DMS 273 (cell line): Measurements from ENCODE around the gene MACIR.

ENCODE experiments used
- DNase-seq: peaks from one replicate; lab custom pipeline; 2025; ENCODE audit not compliant: unreplicated experiment; lab: John Stamatoyannopoulos, UW

Gene MACIR

DNA sequence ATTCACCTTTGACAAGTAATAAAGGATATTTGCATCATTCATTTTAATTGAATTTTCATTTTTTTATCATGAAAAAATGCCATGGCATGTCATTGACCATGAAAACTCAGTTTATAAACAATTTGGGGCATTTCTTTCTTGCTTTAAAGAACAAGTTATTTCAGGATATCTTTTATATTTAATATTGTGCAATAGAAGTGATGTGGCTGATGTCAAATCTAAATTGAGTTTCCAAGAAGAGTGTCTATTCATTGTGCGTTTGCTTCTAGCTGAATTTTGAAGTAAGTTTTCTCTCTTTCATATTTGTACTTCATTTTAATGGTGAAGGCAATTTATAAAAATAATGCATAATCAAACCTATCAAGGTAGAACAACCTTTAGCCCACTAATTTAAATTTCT is 30.5 kb downstream of the MACIR start:
- no peak for DNase-seq

DNA sequence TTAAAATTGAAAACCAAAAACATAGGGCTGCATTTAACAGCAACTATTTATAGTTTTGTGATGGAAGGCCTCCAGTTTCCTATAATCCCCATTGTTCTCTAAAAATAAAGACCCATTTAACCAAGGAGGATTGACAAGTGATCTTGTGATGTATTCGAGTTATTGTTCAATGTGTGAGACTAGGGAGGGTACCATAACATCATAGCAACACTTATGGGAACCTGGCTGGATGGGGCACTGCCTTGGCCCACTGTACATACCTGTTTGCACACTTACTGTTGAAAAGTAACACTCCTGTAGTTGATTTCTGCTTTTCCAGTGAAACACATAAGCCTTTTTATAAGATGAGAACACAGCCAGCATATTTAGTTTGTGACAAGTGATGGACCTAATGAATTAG is 32.3 kb downstream of the MACIR start:
- no peak for DNase-seq

- no peak for DNase-seq
Observed at GRCh38 chr5:103291606-103292005, 33.0 kb downstream of the MACIR start.

- DNase-seq, result no peak
Observed at GRCh38 chr5:103293099-103293498, 34.5 kb downstream of the MACIR start.

DNA sequence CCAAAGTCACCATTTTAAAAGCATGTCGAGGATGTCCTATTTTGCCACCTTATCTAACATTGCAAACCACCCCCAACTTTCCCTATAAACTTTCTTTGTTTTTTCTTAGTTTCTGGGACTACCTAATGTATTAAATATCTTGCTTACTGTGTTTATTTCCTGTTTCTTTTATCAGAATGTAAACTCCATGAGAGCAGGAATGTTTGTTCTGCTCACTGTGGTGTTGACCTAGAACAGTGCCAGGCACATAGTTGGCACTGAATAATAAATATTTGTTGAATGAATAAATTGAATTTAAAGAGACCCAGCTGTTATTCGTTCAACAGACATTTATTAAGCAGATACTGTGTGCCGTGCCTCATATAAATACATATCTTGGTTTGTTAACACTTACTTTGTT is 35.2 kb downstream of the MACIR start:
- no peak for DNase-seq

- DNase-seq, result no peak
Observed at GRCh38 chr5:103294906-103295305, 36.3 kb downstream of the MACIR start.

DNA sequence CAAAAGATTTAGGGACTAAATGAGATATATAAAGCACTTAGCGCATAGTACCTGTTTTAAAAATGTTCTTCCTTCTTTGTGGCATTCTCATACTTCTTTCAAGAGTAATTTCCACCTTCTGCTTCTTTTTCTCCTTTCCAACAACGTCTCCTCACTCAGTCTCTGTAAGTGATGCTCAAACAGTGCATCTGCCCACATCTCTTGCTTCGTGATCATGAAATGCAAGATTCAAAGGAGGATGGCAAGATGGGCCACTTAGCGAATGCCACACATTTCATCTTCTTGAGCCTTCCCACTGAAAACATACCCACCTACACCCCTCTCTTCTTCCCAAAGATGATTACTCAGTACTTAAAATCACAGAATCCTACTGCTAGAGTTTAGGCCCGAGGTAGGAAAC is 36.9 kb downstream of the MACIR start:
- DNase-seq, result no peak

- no peak for DNase-seq
Observed at GRCh38 chr5:103295871-103296270, 37.3 kb downstream of the MACIR start.

GRCh38 chr5:103298117-103298516 is 39.6 kb downstream of the MACIR start:
- no peak for DNase-seq

GRCh38 chr5:103298607-103299188 is 40.1 kb downstream of the MACIR start:
- DNase-seq, result no peak

GRCh38 chr5:103305809-103306208 is 47.2 kb downstream of the MACIR start:
- DNase-seq, result no peak

GRCh38 chr5:103307470-103307869 is 48.9 kb downstream of the MACIR start:
- no peak for DNase-seq

DNA sequence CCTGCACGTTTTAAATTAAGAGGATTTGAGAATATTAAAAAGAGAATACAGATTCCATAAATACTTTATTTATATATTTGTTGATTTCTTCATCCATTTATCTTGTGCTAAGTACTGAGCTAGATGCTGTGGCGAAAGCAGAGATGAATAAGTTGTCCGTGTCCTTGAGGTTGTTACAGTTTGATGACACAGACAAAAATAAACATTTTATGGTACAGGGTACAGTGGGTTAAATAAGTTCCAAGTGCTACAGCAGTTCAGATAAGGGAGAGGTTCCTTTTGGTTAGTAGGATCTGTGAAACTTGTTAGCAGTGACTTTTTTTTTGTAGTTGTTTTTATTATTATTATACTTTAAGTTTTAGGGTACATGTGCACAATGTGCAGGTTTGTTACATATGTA is 50.2 kb downstream of the MACIR start:
- no peak for DNase-seq

DNA sequence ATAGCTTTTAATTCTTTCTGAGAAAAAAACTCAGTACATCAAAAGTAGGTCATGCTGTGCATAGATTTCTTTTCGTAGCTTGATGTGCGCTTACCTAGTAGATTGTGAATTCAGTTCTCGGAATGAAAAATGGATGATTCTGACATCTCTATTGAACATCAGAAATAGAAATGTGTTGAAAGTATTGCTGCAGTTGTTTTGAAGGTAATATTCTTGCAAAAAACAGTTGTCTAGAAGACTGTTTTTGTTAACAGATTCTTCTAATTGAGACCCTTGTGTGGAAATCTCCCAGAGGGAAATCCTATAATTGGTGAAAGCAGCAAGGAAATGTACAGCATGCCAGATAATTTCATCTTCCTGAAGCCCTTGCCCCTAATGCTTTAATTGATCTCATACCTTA is 54.5 kb downstream of the MACIR start:
- no peak for DNase-seq

DNA sequence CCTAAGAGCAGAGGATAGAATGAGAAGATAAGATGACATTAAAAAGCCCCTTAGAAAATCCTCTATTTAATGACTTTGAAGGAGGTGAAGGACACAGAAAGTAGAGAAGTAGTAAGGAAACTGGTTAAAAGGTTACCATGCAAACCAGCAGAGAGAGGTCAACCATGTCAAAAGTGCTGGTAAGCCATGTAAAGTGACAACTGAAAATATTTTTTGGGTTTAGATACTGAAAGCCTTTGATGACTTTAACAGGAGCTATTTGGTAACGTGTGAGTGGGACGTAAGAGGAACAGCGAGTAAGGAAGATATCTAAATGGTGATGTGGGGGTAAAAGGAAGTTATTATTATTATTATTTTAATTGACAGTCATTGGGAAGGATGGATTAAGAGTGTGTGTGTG is 56.9 kb downstream of the MACIR start:
- DNase-seq, result no peak

- DNase-seq, result no peak
Observed at GRCh38 chr5:103327451-103327850, 68.9 kb downstream of the MACIR start.

DNA sequence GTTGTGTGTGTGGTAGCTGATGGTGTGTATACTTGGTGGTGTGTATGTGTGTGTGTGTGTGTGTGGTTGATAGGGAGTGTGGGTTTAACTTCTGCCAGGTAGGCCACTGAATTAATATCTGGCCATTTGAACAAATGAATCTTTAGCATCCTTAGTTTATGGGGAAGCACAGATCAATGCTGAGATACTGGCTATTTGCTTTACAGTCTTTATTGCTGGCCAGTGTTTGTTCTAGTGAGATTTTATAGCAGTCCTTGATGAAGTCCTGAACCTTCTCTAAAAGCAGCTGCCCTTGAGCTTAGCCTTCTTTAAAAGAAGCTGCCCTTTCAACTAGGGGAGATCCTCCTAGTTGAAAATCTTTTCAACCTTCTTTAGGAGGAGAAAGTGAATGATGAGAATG is 69.3 kb downstream of the MACIR start:
- DNase-seq, result no peak
